Nephron progenitor cell (in vitro differentiated cells): Measurements from ENCODE around the gene MRPL19.
"Not testable (repeated sequence)": the region's sequence is repeated elsewhere in the genome, so short reads cannot be mapped to it uniquely, and the experiment has no call there.

Experiments used
- DNase-seq: peaks from one replicate; pipeline ENCODE4 v3.0.0; 2021
- H3K27ac Mint-ChIP-seq: 2 replicates; pipeline ENCODE4 v1.8.0; 2021; ENCODE audit warnings: mild to moderate bottlenecking, moderate library complexity, mixed read lengths
- H3K27me3 Mint-ChIP-seq: 2 replicates; pipeline ENCODE4 v1.8.0; 2021; ENCODE audit warnings: mild to moderate bottlenecking, low read depth, mixed read lengths; ENCODE audit not compliant: poor library complexity
- H3K36me3 Mint-ChIP-seq: 2 replicates; pipeline ENCODE4 v1.8.0; 2021; ENCODE audit warnings: low read depth, mixed read lengths
- H3K4me1 Mint-ChIP-seq: 2 replicates; pipeline ENCODE4 v1.8.0; 2021; ENCODE audit warnings: mixed read lengths
- H3K4me3 Mint-ChIP-seq: 2 replicates; pipeline ENCODE4 v1.8.0; 2021; ENCODE audit warnings: mild to moderate bottlenecking, moderate library complexity, mixed read lengths
- H3K9me3 Mint-ChIP-seq: 2 replicates; pipeline ENCODE4 v1.8.0; 2021; ENCODE audit warnings: mild to moderate bottlenecking, moderate library complexity, mixed read lengths
- CTCF ChIP-seq: fragments of 200-600 bp; sonication (generic); IDR thresholded peaks from 2 replicates; pipeline ENCODE4 v1.5.0; 2021; ENCODE audit warnings: antibody characterized with exemption

The MRPL19 gene

GRCh38 chr2:75655861-75656260 is 9.3 kb downstream of the MRPL19 start:
- no peak for DNase-seq
- Mint-ChIP-seq H3K36me3 (peaks cover 97% of the 10 kb centered on the region), H3K4me1 (no peaks in the 10 kb centered on the region), H3K27me3 (no peaks in the 10 kb centered on the region), H3K27ac (no peak overlapping the region), H3K4me3 (no peak overlapping the region), H3K9me3 (peaks cover 25% of the 10 kb centered on the region)
- no peak for TF ChIP-seq CTCF

- no peak overlapping the region for H3K4me3 Mint-ChIP-seq
- TF ChIP-seq CTCF: no peak
- peaks cover 25% of the 10 kb centered on the region for H3K9me3 Mint-ChIP-seq
- H3K27me3 Mint-ChIP-seq: no peaks in the 10 kb centered on the region
- H3K27ac Mint-ChIP-seq: peak overlapping the region; percentile 60
- DNase-seq: no peak
- H3K36me3 Mint-ChIP-seq: peaks cover 99% of the 10 kb centered on the region
- no peaks in the 10 kb centered on the region for H3K4me1 Mint-ChIP-seq
Measured at GRCh38 chr2:75656563-75656962, 10.0 kb downstream of the MRPL19 start.

GRCh38 chr2:75657798-75658197 is 11.2 kb downstream of the MRPL19 start:
- no peak for DNase-seq
- Mint-ChIP-seq H3K36me3 (peaks cover 99% of the 10 kb centered on the region), H3K27ac (no peak overlapping the region), H3K9me3 (peaks cover 25% of the 10 kb centered on the region), H3K4me3 (no peak overlapping the region), H3K27me3 (no peaks in the 10 kb centered on the region), H3K4me1 (no peaks in the 10 kb centered on the region)
- TF ChIP-seq CTCF: no peak

GRCh38 chr2:75666911-75667310 is 20.3 kb downstream of the MRPL19 start:
- H3K4me1 Mint-ChIP-seq: no peaks in the 10 kb centered on the region
- H3K27me3 Mint-ChIP-seq: no peaks in the 10 kb centered on the region
- peaks cover 66% of the 10 kb centered on the region for H3K36me3 Mint-ChIP-seq

GRCh38 chr2:75667884-75668283 is 21.3 kb downstream of the MRPL19 start:
- Mint-ChIP-seq H3K27ac (no peak overlapping the region), H3K27me3 (no peaks in the 10 kb centered on the region), H3K4me1 (no peaks in the 10 kb centered on the region), H3K4me3 (no peak overlapping the region), H3K9me3 (no peaks in the 10 kb centered on the region), H3K36me3 (peaks cover 63% of the 10 kb centered on the region)
- DNase-seq: no peak
- no peak for TF ChIP-seq CTCF

More at GRCh38 chr2:75666911-75667310, 20.3 kb downstream of the MRPL19 start:
- Mint-ChIP-seq H3K27ac (peak overlapping the region; percentile 39), H3K4me3 (no peak overlapping the region), H3K9me3 (no peaks in the 10 kb centered on the region)
- no peak for TF ChIP-seq CTCF
- DNase-seq: no peak

- not testable (repeated sequence) for H3K4me1 Mint-ChIP-seq, H3K4me3 Mint-ChIP-seq, H3K27ac Mint-ChIP-seq, H3K9me3 Mint-ChIP-seq, DNase-seq, H3K27me3 Mint-ChIP-seq
- H3K36me3 Mint-ChIP-seq: peaks cover 43% of the 10 kb centered on the region
Measured at GRCh38 chr2:75675423-75675822, 28.8 kb downstream of the MRPL19 start.
